Bone marrow (tissue), 2 donors: ENCODE measurements around the gene OPHN1.
"Not testable (repeated sequence)": the region's sequence is repeated elsewhere in the genome, so short reads cannot be mapped to it uniquely, and the experiment has no call there.

ENCODE experiments used
- DNase-seq, 2 donors: peaks; one replicate each; lab custom pipeline; 2025; lab: John Stamatoyannopoulos, UW

Gene OPHN1

GRCh38 chrX:68163441-68163840, 269.9 kb downstream of the OPHN1 start:
- DNase-seq = peak in 1 of 2 donors; percentile 56

- peak in 1 of 2 donors; percentile 22 for DNase-seq
Observed at GRCh38 chrX:68147848-68148247, 285.4 kb downstream of the OPHN1 start.

DNA sequence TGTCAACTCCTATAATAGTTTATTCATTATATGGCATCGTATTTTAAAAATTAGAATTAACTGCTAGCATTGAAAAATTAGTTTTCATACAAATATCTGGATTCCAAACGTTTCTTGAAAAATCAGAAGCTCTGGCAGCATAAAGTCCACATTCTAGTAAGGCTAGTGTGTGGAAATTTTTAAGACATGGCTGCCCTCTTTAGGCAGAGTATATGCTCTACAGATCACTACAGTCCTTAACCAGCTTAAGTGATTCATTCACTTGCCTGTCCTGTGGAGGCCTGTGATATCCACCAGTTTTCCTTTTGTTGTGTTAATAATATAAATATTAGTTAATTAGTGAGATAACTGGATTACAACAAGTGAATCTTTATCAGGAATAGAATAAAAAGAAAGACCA, 287.2 kb downstream of the OPHN1 start:
- DNase-seq = peak in 1 of 2 donors; percentile 26

GRCh38 chrX:68139791-68140190, 293.5 kb downstream of the OPHN1 start:
- DNase-seq = no peak

- DNase-seq = no peak
Observed at GRCh38 chrX:68133181-68133580, 300.1 kb downstream of the OPHN1 start.

GRCh38 chrX:68132749-68133148, 300.5 kb downstream of the OPHN1 start:
- DNase-seq = no peak

GRCh38 chrX:68121835-68122234, 311.5 kb downstream of the OPHN1 start:
- DNase-seq = no peak

DNA sequence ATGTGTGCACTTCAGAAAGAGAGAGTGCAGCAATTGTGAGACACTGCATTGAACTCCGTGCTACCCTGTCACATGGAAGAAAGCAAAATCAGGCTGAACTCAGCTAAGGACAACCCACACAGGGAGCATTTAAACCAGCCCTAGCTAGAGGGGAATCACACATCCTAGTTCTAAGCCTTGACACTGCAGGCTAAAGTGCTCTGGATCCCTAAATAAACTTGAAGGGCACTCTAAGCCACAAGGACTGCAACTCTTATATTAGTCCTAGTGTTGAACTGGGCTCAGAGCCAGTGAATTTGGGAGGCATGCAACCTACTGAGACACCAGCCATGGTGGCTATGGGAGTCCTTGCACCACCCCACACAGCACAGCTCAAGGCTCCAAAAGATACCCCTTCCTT, 311.9 kb downstream of the OPHN1 start:
- DNase-seq = no peak

- no peak for DNase-seq
Observed at GRCh38 chrX:68115371-68115770, 317.9 kb downstream of the OPHN1 start.

DNA sequence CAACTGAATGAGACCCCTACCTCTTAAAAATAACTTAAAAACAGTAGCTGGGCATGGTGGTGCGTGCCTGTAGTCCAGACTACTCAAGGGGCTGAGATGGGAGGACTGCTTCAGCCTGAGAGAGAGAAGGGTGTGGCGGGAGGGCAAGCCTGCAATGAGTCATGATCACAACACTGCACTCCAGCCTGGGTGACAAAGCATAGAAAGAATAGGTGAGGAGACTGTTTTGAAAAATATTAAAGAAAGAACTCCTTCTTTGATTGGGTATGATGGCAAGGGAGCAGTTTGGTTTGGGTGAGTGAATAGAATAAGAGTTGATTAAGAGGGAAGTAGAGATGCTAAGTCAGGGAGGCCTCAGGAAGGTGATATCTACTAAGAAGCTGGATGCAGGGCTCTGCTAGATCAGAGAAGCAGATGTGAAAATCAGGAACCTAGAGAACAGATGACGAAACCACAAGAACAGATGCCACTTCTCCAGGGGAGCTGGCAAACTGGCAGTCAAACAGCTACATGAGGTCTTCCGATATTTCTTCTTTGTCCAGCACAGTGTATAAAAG, 318.6 kb downstream of the OPHN1 start:
- peak in 1 of 2 donors; percentile 89 for DNase-seq

- no peak for DNase-seq
Observed at GRCh38 chrX:68113837-68114572, 319.3 kb downstream of the OPHN1 start.

DNA sequence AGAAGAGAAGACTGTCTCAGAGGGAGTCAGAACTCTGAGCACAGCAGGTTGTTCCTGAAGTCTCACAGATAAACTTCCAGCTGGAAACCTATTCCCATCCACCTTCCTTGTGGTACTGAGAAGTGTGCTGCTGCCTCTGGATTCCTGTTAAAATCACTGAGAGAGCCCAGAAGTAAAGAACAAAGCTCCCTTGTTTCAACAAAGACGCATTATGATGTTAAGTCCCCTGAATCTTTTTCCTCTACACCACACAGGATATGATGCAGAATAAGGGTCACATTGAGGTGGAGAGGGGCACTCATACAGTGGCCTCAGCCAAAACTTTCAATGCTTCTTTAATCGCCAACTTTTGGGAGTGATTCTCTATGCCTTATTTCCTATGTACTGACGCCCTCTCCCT, 321.0 kb downstream of the OPHN1 start:
- DNase-seq = no peak

GRCh38 chrX:68109162-68109561, 324.1 kb downstream of the OPHN1 start:
- no peak for DNase-seq

DNA sequence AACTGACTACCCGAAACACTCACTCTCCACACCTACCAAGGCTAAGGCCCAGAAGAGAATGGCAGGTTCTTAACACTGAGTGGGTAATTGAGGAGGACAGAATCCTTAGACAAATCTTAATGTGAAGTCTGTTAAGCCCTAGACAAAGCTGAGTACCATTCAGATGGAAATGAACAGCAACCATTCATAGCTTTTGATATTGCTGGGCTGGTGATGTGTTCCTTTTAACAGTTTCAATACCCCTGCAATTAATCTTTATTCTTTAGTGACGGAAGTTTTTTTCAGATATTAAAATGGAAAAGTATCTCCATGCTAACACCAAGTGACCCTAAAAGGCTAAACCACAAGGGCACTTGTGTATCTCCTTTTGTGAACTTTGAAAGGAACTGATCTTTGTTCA, 334.9 kb downstream of the OPHN1 start:
- no peak for DNase-seq

GRCh38 chrX:68090266-68090665, 343.0 kb downstream of the OPHN1 start:
- DNase-seq = no peak

DNA sequence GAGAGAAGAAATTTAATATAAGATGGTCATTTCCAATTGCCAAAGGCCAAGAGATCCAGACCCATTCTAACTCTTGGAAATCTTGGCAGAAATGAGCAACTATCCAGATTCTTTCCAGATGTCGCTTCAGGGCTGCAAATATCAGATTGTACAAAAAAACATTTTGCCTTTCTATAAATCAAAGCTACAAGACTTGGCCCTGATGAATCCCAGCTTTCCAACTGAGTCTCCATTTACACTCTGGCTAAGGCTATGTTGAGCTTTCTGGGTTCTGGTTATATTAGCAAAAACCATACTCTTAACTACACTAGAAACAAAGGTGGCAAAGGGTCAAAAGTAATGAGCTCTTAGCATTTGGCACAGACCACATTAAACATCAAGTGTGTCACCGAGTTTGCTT, 345.8 kb downstream of the OPHN1 start:
- no peak for DNase-seq

DNA sequence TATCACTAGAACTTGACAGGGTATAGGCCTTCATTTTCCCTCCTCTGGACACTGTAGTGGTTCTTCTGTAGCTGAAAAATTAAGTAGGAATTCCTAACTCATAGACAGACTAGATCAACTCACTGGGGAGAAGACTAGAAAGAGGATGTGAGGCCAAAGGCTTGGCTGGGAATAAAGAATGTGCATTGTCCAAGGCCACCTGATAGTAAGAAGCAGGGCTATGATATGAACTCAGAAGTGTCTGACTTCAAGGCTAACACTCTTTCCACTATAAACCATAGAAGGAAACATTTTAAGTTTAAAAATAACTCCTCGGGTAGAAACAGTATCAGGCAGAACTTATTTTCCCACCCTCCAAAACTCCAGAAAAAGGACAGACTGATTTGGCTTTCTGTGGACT, 346.6 kb downstream of the OPHN1 start:
- no peak for DNase-seq

DNA sequence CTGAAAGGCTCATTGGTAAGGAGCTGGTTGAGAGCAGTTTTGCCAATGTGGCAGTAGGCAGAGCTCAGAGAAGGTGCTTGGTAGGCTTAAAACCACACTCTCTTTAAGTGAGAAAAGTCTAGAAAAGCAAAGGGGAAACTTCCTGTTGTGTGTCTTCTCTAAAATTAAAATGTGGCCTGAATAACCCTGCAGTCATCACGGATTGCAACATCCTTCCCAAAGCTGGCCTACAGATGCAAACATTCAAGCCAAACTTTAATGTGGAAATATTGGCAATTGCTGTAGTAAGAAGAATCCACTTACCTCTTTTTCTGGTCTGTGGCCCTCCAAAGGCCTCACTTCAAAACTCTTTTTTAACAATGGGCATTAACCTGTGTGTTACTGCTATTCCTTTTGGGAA, 348.5 kb downstream of the OPHN1 start:
- DNase-seq = peak in 1 of 2 donors; percentile 8

DNA sequence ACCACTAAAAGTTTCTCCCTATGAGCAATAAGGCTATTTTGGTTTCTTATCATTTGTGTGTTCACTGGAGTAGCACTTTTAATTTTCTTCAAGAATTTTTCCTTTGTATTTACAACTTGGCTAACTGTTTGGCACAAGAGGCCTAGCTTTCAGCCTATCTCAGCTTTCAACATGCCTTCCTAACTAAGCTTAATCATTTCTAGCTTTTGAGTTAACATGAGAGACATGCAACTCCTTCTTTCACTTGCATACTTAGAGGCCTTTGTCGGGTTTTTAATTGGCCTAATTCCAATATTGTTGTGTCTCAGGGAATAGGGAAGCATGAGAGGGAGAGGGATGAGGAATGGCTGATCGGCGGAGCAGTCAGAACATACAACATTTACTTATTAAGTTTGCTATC, 349.8 kb downstream of the OPHN1 start:
- DNase-seq = no peak

DNA sequence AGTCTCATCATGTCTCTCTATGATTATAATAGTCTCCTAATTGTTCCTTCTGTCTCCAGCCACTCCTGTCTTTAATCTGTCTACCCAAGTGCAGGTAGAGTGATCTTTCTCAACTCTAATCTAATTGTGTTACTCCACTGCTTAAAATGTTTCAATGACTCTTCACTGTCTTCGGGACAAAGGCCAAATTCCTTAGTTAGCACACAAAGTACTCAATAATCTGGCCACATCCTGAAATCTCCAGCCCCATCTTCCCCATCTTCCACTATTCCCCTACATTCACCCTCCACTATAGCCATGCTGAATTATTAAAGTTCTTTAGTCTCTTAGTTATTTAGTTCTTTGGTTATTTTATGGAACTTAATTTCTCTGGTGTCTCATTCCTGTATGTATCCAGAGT, 353.3 kb downstream of the OPHN1 start:
- DNase-seq = no peak

DNA sequence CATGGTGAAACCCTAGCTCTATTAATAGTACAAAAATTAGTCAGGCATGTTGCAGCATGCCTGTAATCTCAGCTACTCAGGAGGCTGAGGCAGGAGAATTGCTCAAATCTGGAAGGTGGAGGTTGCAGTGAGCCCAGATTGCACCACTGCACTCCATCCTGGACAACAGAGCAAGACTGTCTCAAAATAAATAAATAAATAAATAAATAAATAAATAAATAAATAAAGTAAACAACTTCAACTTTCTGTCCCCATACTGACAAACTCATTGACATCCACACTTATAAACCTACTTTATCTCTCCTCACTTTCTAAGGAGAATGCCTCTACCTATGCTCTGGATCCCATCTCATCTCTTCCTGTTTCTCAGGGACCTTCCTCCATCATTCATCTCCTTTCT, 354.5 kb downstream of the OPHN1 start:
- not testable (repeated sequence) for DNase-seq

- DNase-seq = no peak
Observed at GRCh38 chrX:68077378-68077777, 355.9 kb downstream of the OPHN1 start.

DNA sequence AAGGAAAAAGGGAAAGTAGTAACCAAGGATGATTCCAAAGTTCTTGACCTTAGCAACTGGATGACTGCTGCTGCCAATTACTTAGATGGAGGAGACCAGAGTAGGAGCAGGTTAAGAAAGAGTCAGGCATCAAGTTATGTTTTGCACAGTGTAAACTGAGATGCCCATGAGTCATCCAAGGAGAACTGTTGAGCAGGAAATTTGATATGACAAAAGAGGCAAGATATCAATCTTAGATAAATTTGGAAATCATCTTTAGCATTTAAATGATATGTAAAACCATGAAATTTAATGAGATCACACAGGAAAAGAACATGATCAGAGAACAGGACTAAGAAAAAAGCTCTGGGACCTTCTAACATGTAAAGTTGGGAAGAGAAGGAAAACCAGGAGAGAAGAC, 361.3 kb downstream of the OPHN1 start:
- no peak for DNase-seq

DNA sequence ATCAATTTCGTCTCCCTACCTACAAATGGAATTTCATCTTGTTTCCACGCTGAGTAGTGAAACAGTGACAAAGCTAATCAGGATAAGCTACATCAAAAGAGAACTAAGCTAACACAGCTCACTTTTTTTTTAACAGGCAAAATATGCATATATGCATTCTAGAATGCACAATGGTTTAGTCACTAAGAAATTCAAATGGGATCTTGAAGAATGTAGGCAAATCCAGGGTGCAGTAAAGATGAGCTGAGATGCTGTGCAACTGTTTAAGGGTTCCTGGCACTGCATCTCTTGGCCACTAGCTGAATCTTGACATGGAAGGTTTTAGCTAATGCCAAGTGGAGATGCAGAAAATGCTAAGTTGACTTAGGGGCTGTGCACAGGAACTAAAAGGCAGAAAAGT, 363.2 kb downstream of the OPHN1 start:
- DNase-seq = not testable (repeated sequence)
